HT1080 (cell line): ENCODE results near the gene PEX7. TPM values are rescaled to one million over a fixed set of nuclear protein-coding genes. Genes with fewer than 3 reads are reported as not detected.
"Not testable (repeated sequence)": the region's sequence is repeated elsewhere in the genome, so short reads cannot be mapped to it uniquely, and the experiment has no call there.

Source experiments
- DNase-seq: peaks from one replicate; pipeline ENCODE4 v3.0.0-alpha.2; 2015; ENCODE audit warnings: low read depth
- small RNA-seq: library from RNA; depleted of rRNA; stranded (forward); fragments of <200 nt; gene quantifications from one replicate; pipeline ENCODE3, GENCODE V24; 2014
- total RNA-seq: library from RNA; depleted of rRNA; stranded (reverse); fragments of >200 nt; shearing (Covaris generic); gene quantifications from 2 replicates; pipeline ENCODE4 v1.2.3, GENCODE V29; 2014; rRNA removed

The PEX7 gene
- total RNA-seq, 1 experiment from 2014 or later: 8.5 TPM

DNA sequence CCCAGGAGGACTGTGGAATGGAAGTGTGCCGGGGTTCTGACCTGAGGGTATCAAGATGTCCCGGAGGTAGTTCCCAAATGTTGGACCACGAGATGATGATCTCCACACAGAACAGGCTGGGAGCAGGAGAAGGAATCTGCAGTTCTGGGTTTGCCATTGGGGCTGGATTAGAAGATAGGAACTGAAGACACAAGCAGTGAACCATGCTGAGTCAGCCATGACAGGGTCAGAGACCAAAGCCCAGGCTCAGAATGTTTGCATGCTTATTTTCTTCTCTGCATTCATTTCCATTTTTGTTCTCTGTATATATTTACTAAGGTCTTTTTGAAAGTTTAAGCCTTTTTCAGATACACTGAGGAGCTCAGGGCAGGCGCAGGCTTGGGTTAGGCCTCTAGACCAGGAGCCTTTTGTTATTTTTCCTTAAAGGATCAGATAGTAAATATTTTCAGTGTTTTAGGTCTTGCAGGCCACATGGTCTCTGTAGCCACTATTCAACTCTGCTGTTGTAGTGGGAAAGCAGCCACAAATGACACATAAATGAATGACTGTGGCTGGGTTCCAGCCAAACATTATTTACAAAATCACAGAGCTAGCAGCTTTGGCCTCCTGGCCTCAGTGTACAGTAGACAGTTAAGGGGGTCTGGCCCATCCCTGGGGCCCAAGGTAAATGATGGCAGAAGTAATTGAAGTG lies 128.2 kb downstream of the PEX7 start:
- DNase-seq: no peak

DNA sequence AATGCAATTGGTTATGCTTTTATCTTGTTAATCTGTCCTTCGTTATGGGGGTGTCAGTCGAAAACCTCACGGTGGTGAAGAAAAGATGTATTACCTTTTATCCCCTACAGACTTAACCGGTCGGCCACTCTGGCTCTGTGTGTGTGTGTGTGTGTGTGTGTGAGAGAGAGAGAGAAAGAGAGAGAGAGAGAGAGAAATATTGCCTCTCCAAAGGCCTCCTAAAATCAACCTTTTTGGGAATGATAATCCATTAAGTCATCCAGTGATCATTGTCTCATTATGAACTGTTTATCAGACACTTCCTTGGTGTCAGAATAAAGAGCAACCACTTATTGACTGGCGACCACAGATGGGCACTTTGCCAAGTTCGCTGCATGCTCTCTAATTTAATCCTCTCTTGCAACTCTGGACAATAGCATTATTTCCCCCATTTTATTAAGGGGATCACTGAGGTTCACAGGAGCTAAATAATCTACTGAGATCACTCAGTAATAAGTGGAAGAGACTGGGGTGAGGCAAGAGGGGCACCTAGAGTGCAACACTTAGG lies 130.4 kb downstream of the PEX7 start:
- no peak for DNase-seq

DNA sequence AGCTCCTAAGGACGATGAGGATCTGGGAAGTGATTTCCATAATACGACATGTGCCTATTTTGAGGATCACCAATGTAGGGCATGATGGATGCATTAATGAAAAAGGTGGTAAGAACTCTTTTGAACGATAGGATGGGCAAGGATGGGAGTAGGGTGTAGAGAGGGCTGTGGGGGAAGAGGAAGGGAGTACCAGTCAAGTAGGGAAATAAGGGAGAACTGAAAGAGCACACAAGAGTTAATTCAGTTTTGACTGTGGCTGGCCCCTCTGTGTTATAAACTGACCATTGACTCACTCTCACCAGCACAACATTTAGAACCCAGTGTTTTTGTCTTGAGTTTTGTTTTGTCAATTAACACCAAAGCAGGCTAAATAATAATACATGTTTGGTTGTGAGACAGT lies 132.7 kb downstream of the PEX7 start:
- no peak for DNase-seq

DNA sequence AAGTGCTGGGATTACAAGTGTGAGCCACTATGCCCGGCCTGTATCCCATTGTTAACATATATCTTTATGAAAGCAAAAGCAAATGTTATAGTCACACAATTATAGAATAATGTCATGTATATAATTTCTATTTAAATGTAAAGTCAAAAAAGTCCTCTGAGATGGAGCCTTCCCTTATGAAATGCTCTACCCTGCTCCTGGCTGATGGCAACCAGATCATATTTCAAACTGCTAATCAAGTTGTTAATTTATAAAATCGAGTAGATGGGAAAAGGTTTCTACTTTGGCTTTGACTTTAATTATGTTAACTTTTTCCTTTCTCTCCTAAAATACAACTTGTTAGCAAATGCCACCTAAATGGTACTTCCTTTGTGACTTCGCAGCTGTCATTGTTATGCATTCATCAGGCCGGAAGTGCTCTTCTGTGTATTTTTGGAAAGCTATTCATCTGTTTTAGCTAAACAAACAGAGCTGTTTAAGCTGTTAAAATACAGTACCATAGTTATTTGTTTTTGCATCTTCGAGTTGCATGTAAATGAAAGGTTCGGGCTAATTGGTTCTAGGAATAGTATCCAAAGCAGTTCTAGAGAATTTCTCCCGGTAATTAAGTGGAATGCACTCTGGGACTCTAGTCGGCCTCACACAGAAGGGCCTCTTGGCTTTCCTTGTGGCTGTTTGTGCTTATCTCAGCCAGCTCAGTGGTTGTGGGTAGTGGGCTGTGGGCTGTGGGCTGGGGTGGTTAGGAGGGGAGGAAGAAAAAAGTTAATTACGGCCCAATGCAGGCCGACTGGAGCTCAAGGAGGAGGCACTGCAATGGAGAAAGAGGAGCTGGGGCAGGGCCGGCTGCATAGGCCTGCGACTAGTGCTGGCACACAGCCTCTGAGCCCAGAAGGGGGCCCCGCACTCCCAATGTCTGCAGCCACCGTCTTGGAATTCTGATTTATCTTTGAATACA lies 134.5 kb downstream of the PEX7 start:
- no peak for DNase-seq

DNA sequence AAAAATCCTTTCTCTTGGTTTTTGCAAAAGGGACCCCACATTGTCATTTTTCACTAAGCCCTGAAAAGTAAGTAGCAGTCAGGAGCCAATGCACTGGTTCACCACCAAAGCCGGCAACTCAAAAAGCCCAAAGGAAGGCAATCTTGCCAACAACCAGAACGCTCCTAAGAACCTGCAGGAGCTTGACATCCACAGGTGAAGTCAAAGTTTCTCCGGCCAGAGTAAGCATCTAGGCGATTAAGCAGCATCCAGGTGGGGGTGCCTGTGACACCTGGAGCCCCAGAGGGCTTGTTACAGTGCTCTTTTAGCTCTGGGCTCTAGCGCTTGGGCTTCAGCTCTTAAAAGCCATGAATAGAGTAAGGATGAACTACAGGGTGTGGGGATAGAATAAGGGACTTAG lies 135.8 kb downstream of the PEX7 start:
- no peak for DNase-seq

DNA sequence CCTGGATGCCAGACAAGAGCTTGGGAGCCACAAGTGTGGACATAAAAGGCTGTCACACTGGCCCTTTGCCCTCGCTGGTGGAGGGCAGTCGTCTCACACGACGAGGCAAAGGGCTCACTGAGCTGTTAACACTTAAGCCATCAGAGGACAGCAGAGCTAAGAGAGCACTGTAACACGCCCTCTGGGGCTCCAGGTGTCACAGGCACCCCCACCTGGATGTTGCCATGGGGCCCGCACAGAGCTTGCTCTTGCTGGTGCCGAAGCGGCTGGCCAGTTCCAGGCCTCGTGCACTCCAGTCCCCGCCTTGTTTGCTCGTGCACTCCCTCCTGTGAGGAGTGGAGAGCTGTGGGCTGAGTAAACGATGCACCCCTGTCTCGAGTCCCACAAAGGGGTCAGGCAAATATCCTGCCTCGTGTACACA lies 137.1 kb downstream of the PEX7 start:
- no peak for DNase-seq

GRCh38 chr6:136959935-136960334 lies 137.5 kb downstream of the PEX7 start:
- DNase-seq: not testable (repeated sequence)

GRCh38 chr6:136960781-136961180 lies 138.4 kb downstream of the PEX7 start:
- DNase-seq: no peak

DNA sequence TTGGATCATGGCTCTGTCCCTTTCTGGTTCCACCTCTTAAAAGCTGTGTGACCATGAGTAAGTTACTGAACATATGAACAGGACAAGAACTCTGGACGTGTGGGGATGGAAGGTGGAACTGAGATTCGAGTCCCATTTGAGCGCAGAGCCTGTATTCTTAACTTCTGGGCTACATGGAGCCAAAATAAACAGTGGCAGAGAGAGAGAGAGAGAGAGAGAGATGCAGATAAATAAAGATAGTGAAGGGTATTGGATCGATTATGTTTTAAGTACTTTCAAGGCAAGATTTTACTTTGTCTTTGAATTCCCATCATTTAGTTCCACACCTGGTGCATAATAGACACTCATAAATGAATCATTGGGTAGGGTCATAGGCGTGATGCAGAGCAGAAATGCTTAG lies 139.5 kb downstream of the PEX7 start:
- DNase-seq: no peak

DNA sequence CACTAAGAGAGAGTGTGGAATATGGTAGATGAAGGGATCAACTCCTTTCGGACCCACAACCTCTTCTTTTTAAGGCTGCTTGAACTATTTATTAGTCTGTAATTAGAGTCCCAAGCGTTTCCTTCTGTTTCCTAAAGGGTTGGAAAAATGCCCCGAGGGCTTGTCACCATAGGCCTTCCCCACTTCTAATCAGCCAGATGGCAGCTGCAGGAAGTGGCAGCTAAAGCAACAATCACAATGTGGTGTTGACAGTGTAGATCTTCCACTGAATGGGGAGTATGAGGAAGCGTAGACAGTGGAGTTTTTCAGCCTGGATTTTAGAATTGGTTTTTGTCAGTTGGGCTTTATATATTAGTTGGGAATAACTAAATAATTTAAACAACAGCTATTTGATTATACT lies 140.3 kb downstream of the PEX7 start:
- DNase-seq: no peak

DNA sequence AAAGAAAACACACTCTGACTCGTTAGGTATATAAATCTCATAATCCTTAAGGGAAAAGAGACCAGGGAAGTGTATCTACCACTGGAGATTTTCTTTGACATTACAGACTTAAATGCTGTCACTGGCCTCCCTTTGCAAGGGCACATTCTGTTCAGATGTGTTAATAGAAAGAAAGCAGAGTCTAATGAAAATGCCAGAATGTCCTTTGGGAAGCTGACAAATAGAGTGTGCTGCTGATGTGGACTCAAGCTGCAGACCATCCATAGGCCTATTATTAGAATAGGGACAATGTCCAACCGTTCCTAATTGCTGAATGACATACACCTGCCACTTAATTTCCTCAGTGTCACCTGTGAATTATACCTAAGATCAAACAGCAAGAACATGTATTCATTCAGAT lies 140.9 kb downstream of the PEX7 start:
- DNase-seq: no peak

Small RNA genes lying within 50 kb of the gene (small RNA-seq; reads per million reads assigned to genes)
- gene RF00019: not detected
- gene RF00443: not detected

Other genes starting within 250 kb of the PEX7 start
- gene MAP3K5, start 30.1 kb upstream of the PEX7 start, total RNA-seq: 5.4 and 6.4 TPM in 2 replicates
- gene SLC35D3, start 99.7 kb downstream of the PEX7 start, total RNA-seq: 0.07 TPM in 1 of 2 replicates, not detected in the other
- gene IL20RA, start 222.4 kb downstream of the PEX7 start, total RNA-seq: not detected in 2 replicates